GM12872 (cell line): ENCODE results near the gene GRWD1.

Experiments used
- CTCF ChIP-seq: IDR thresholded peaks from 3 replicates; pipeline ENCODE4 v1.5.1; 2011; ENCODE audit warnings: low read depth, mild to moderate bottlenecking, low read length, moderate library complexity; ENCODE audit not compliant: insufficient read depth

GRWD1 gene

GRCh38 chr19:48433337-48433736 is 12.4 kb upstream of the GRWD1 start:
- peak; percentile 18; the same call in 1 of the 3 replicates for TF ChIP-seq CTCF

- no peak for TF ChIP-seq CTCF
Observed at GRCh38 chr19:48436586-48436985, 9.2 kb upstream of the GRWD1 start.

GRCh38 chr19:48441360-48442050 is 4.3 kb upstream of the GRWD1 start:
- no peak for TF ChIP-seq CTCF

- TF ChIP-seq CTCF, result no peak
Observed at GRCh38 chr19:48442116-48443035, 3.4 kb upstream of the GRWD1 start.

GRCh38 chr19:48443256-48443655 is 2.5 kb upstream of the GRWD1 start:
- no peak for TF ChIP-seq CTCF

GRCh38 chr19:48443731-48444128 is 2.1 kb upstream of the GRWD1 start:
- no peak for TF ChIP-seq CTCF

- no peak for TF ChIP-seq CTCF
Observed at GRCh38 chr19:48444129-48444935, 1.5 kb upstream of the GRWD1 start.
